Measurements from ENCODE around the gene TSPAN13.

Gene TSPAN13
- 1.0 to 5.6 (median 2.4) reads per million in 18 experiments for total RNA-seq

DNA sequence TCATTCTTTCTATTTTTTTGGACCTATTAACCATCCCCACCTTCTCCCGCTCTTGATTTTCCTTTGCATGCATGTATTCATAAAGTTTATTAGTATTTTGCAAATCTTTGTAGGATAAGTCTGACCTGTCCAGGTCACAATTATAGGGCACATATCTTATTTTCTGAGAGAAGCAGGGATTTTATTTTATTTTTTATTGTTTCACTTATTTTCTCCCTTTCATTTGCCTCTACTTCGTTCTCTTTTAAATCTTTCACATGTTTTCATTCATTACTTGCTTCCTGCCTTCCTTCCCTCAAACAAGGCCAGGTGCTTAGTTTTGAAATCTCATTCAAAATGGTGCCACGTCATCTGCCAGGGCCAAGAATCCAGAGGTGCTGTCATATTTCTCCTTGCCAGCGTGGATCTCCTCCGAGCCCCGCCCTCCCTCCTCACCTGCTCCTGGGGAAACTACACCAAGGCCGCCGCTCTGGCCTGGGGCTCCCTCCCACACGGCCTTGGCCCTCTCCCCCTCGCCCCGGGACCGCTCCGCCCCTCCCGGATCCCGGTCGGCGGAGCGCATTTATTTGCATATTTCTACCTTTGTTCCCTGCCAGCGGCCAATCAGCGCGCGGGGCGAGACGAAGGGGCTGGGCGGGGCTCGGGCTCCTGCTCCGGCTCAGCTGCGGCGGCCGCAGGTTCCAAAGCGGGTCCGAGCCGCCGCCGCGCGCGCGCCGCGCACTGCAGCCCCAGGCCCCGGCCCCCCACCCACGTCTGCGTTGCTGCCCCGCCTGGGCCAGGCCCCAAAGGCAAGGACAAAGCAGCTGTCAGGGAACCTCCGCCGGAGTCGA is at the start of gene TSPAN13:
TSS of gene TSPAN13 (plus strand) at position 654 of the 830 bp plus-strand sequence. CDS start 213 bp downstream, outside the sequence.
- DNase-seq, result peak; percentile 23 to 60

DNA sequence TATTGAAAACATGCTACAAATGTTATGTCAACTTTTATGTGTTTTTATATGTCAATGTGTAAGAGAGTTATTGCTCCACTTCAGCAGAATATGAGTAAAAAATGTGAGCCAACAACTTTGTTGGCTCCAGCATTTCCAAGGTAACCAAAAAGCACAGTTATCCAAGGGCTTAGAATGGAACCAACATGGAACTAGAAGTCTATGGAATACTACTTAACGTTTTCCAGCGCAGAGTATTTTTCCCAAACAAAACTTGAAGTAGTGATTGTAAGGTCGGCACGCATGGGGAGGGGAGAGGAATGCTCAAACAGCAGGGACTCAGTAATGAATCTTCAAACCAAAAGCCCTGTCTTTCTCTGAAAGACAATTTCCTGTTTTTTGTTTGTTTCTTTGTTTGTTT is 45.0 kb upstream of the TSPAN13 start:
- DNase-seq, result no peak

DNA sequence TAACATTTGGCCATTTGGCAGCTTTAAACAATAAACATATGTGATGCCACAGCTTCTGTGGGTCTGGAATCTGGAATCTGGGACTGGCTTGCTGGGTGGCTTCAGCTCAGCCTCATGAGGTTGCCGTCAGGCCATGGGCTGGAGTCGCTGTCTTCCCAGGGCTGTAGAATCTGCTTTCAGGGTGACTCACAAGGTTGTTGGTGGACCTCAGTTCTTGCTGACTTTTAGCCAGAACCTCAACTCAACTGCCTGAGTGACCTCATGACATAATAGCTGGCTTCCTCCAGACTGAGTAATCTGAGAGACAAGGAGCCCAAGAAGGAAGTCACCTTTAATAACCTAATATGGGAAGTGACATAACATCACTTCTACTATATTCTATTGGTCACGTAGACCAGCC is 44.6 kb upstream of the TSPAN13 start:
- DNase-seq, result peak; percentile 53 to 58

DNA sequence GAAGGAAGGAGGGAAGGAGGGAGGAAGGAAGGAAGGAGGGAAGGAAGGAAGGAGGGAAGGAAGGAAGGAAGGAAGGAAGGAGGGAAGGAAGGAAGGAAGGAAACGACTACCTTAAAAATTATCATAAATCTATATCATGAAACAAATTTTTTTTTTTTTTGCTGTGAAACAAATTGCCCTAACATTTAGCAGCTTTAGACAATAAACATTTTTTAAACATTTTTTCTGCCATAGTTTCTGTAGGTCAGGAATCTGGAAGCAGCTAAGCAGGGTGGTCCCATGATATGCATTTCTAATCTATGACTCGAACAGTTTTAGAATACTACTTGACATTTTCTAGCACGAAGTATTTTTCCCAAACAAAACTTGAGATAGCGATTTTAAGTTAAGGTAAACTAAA is 42.9 kb upstream of the TSPAN13 start:
- no peak for DNase-seq

DNA sequence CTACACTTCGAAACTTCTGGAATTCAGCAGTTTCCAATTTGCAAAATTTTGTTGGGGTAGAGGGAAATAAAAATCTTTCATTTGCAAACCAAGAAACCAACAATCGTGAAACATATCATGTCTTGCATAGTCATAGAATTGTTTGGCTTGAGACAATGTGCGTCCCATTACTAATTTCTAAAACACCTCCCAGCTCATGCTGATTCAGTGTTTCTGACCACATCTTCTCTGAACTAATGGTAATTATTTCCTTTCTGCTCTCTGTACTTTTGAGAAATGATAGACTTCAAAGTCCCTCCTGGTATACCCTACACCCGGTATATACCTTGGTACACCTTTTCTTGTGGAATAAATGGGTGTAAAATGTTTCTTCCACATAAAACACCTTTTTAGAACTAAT is 41.8 kb upstream of the TSPAN13 start:
- DNase-seq, result no peak

DNA sequence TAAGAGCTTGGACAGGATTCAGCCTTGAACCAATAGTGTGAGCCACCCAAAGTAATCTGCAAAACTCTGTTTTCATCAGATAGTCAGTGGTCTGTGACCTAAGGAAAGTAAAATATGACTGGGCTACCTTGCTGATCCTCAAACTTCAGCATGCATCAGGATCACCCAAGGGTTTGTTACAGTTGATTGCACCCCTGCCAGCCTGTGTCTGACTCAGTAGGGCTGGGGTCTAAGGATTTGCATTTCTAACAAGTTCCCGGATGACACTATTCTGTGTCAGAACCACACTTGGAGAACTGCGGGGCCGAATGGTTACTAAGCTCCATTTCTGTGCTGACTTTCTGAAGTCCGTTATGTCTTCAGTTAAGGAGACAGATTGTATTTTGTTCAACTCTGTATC is 40.6 kb upstream of the TSPAN13 start:
- no peak for DNase-seq

DNA sequence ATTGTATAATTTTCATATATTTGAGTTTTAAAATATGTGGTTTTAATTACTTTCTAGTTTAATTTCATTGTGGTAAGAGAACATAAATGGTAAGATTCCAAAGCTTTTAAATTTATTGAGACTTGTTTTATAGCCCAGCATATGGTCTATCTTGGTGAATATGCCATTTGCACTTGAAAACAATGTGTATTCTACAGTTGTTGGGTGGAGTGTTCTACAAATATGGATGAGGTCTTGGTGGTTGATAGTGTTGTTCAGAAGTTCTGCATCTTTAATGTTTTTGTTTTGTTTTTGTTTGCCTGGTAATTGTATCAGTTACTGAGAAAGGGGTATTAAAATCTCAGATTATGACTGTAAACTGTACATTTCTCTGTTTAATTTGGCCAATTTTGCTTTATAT is 37.6 kb upstream of the TSPAN13 start:
- DNase-seq, result no peak

DNA sequence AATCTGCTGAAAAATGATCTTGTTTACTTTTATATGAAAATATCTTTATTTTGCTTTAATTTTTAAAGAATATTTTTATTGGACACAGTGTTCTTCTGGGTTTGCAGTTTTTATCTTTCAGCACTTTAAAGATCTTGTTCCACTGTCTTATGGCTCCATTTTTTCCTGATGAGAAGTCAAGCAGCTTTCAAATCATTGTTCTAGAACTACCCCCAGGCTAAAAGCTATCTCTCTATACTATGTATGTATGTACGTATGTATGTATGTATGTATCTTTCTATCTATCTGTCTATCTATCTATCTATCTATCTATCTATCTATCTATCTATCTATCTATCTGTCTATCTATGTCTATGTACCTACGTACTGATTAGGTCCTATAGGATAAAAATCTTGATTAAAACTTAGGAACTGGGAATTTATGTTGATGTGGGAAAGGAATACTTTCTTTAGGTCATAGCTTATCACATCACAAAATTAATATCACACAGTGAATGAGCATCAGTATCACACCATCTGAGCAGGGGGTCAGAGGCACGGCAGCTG is 35.4 kb upstream of the TSPAN13 start:
- DNase-seq, result no peak

DNA sequence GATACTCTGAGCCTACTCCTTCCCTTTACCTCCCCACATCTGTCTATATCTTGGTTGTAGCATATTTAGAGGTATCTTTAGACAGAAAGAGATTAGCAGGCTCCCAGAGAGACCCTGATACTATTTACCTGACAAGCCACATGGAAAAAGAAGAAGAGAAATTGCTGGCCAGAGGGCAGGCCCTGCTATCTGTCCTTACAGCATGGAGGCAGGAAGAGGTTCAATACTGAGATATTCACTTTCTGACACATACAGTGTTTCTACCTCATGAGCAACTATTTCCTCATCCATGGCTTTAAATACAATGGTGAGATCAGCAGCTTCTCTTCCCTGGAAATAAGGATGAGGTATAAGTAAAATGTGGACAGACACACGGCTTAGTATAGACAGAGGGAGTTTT is 33.9 kb upstream of the TSPAN13 start:
- DNase-seq, result peak in 1 of 2 donors; percentile 6

DNA sequence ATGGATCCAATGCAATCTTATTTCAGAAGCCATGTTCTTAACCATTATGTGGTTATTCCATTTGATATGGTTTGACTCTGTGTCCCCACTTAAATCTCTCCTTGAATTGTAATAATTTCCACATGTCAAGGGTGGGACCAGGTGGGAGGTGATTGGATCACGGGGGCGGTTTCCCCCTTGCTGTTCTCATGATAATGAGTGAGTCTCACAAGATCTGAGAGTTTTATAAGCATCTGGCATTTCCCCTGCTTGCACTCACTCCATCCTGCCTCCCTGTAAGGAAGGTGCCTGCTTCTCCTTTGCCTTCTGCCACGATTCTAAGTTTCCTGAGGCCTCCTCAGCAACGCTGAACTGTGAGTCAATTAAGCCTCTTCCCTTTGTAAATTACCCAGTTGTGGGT is 32.0 kb upstream of the TSPAN13 start:
- no peak for DNase-seq

DNA sequence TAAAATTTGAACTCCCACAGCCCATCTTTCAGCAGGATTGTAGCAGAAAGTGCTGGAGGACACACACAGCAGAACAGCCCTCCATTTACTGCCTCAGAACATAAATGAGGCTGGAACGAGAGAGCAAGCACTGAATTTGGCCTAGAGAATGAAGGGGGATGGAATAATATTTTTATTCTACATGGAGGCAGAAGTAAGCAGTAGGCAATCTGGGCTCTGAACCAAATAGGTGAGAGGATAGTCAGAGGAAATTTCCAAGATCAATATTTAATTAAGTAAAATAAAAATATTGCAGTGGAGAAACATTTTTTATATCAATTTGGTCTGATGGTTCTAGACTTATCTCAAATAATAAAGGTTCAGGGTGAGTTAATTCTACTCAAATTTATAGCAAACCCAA is 29.2 kb upstream of the TSPAN13 start:
- DNase-seq, result no peak

DNA sequence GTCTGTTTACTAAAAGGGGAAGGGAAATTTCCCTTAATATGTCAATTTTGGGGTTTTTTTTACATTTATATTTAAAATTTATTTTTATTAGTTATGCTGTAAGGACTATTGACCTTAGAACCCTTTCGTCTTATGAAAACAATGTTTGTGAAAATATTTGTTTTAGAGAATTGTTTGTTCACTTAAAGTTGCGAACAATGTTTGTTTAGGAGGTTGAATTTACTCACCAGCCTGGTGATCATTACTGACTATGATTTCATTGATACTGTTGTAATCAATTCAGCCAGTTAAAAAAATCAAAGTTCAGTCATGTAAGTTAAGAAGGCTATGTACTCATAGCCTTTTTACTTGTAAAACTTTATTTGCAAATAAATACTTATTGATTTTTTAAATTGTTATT is 27.4 kb upstream of the TSPAN13 start:
- DNase-seq, result no peak

DNA sequence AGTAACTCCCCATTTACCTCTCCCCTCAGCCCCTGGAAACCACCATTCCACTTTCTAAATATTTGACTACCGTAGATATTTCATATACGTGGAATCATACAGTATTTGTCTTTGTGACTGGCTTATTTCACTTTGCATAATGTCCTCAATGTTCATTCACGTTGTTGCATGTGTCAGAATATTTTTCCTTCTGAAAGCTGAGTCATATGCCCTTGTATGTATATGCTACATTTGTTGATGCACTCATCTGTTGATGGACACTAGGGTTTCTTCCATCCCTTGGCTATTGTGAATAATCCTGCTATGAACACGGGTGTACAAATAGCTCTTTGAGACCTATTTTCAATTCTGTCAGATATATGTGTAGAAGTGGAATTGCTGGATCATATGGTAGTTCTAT is 25.8 kb upstream of the TSPAN13 start:
- no peak for DNase-seq

DNA sequence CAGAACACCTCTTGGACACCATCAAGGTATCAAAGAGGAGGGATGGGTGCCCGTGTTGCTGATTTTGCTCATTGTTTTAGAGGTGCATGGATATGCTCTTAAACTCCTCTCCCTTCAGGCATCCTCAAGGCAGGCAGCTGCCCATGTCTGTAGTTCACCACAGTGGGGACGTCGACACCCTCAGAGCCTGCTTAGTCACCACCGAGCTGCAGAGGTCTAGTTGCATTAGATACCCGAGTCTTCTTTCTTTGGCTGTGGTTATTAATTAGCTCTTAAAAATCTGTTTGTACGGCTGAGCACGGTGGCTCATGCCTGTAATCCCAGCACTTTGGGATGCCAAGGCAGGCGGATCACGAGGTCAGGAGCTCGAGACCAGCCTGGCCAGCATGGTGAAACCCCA is 24.7 kb upstream of the TSPAN13 start:
- DNase-seq, result no peak

DNA sequence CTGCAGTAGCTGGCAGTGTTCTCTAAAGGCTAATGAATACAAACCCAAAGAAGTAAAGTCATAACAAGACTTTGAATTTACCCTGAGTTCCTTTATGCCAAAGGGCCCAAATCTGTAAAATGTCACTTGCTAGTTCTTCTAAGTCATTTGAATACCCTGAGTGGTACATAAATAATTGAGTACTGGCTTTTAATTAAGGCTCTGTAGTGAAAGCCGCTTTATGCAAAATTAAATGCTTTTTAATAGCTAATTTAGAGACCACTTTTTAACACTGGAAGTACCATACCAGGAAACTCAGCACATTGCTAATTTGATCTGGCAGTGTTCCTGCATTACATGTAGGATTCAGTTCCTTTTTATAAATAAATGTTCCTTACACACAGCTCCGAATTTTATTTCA is 24.0 kb upstream of the TSPAN13 start:
- DNase-seq, result no peak

DNA sequence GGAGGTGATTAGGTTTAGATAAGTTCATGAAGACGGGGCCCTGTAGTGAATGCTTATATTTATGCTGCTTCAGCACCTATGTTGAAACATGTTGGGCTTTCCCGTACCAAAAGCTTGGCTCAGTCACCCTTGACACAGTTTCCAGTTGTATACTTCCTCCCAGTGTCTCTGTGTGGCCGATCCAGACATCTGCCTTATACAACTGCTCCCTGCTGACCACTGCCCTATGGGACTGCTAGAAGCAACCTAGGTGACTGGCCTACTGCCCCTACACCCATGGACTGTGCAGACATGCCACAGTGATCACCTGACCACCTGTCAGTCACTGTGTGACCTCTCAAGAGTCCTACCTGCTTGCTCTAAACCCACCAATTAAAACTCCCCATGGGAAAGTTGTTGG is 22.6 kb upstream of the TSPAN13 start:
- DNase-seq, result peak; percentile 21 to 40

DNA sequence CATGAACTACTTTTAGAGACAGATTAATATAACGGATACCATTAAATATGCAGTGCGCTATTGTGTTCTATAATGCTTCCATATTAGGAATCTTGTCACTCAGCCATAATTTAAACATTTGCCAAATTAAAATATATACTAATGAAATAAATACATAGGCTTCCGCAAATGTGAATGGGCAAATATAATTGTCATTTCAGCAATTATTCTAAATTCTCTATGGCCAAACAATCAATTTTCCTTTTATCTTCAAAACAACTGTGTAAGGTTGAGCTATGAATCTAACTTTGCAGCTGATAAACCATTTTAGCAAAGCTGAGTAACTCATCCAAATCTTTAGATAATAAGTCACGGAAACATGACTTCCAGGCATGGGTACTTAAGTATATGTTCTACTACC is 20.7 kb upstream of the TSPAN13 start:
- DNase-seq, result no peak

DNA sequence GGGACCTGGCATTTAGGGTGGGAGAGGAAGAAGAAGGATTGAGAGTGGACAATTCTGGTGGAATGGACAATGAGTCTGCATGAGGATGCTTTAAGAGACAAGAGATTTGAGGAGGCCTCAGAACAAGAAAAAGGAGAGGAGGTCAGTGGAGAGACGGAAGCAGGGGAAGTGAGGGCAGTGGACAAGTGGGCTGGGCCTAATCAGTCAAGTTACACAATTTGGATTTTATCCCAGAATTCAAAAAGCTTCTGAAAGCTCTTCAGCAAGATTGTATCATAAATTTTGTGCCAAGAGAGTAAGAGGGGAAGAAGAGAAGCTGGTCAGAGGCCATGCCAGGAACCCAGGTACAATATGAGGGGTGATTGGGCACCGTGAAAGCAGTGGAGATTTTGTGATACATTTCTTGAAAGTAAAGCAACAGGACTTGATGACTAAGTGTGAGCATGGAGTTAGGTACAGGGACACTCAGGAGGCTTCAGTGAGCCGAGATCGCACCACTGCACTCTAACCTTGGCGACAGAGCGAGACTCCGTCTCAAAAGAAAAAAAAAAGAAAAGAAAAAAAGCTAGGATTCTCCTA is 19.3 kb upstream of the TSPAN13 start:
- no peak for DNase-seq

DNA sequence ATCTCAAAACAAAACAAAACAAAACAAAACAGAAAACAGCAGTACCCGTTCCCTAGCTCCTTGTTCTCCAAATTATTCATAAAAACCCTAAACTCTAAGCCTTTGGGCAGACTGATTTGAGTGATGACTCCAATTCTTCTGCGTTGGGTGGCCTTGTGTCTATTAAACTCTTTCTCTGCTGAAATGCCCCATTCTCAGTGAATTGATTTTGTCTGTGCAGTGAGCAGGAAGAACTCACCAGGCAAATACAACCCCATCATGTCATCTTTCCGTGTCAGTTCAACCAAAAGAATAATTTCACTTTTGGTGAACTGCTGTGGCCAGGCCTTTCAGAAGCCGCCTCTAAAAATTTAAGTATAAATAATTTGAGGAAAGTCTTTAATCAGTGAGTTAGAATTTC is 18.5 kb upstream of the TSPAN13 start:
- DNase-seq, result no peak

DNA sequence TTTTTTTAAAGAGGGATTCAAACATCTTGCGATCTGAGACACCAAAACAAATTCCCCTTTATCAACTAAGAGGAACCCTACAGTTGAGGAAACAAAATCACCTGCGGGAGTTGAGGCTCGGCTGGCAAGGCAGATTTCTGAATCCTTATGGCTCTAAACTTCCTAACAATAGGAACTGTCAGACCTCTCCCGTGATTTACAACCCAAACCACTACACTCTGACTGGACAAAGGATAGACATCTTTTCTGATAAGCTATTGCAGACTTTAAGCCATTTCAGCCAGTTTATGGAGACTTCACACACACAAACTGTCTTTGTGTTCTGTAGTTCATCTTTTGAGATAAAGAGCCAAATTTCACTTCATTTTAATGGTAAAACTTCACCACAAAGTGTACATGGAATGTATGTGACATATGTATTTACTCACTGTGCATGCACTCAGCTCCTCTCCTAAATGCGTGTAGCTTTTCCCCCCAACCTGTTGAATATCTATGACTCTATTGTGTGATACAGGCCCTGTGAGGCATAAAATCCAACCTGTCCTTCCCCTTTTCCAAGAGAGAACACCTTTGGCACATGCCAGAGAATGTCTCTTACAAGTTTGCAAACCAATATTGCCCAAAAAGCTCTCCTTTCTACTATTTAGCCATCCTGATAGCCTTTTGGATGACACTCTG is 15.4 kb upstream of the TSPAN13 start:
- DNase-seq, result no peak

DNA sequence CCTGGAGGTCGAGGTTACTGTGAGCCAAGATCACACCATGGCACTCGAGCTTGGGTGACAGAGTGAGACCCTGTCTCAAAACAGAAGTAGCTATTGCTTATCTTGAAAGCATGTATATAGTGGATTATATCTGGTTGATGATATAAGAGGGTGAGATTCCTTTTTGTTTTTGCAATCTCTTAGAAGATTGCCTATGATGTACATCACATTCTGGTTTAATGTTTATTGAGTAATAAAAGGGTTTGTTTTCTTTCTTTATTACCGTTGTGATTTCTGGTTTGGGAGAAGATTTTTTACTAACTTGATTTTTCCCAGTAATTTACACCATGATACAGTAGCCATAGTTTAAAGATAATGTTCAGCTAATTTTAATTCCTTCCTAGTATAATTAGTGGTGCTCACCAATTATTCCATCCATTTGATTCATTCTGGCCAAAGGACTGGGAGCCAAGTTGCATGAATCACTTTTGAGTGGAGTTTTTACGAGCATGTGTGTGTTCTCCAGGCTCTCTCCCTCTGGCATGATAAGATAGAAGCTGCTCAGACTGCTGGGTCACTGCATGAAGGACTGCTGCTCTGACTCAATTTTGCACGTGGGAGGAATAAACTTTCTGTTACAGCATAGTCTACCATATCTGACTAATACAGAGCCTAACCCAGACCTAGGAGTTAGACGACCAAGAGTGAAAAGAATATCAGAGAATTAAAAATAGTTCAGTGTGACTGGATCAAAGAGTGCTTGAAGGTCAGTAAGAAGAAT is 13.5 kb upstream of the TSPAN13 start:
- peak; percentile 21 to 41 for DNase-seq

DNA sequence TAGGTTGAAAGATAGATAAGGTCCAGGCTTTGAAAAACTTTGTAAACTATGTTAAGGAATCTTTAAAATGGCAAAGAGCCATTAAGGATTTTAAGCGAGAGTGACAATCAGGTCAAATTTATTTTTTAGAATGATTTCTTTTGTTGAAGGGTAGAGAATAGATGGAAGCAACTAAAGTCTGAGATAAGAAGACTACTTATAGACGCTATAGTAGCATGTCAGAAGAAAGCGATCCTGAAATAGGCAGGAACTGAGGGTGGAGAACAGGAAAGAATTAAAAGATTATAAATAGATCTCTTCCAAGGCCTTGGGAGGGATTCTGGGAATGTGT is 13.0 kb upstream of the TSPAN13 start:
- DNase-seq, result no peak

DNA sequence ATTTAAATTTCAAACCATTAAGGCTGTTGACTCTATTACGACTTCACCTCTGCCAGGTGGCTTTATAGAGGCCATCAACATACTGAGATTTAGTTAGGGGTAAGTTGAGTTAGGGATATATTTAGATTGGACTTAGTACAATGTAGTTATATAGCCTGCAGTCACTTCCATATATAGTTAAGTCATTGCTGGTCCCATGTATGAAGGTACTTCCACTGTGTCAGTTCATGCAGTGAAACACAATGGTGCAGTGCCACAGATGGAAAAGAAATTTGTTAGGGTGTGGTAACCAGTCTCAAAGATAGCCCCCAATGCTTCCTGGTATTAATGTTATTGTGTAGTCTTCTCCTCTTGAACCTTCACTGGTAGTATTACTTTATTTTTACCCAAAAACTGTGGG is 12.6 kb upstream of the TSPAN13 start:
- DNase-seq, result no peak

Data from inflammatory macrophage (primary cell).